Keratinocyte (primary cell): Measurements from ENCODE around the gene PLXDC2. TPM values are rescaled to one million over a fixed set of nuclear protein-coding genes. Genes with fewer than 3 reads are reported as not detected.

Experiments used
- DNase-seq: peaks from one replicate; pipeline ENCODE4 v3.0.0-alpha.2; 2011; ENCODE audit warnings: low read depth, missing footprints, low spot score
- FAIRE-seq: peaks from 2 replicates; lab custom pipeline; 2011; peaks lifted over from hg19 to GRCh38; lab: Jason Lieb, UNC
- H2AFZ ChIP-seq: 2 replicates; pipeline ENCODE4 v1.6.0; 2012; ENCODE audit warnings: low read length, control low read depth, inconsistent platforms; ENCODE audit not compliant: control insufficient read depth
- H3K27ac ChIP-seq: 2 replicates; pipeline ENCODE4 v1.5.1; 2011; ENCODE audit warnings: low read length; ENCODE audit not compliant: control insufficient read depth, insufficient read depth
- H3K27me3 ChIP-seq: 3 replicates; pipeline ENCODE4 v1.6.0; 2011; ENCODE audit warnings: low read length; ENCODE audit not compliant: control insufficient read depth, insufficient read depth; ENCODE audit errors: extremely low read depth
- H3K36me3 ChIP-seq, 2 experiments: 2 replicates in 1 of 2; 3 replicates in 1 of 2; pipeline ENCODE4 v1.5.1; 2011; ENCODE audit warnings: low read length in 2 of 2, mild to moderate bottlenecking in 1 of 2; ENCODE audit not compliant: control insufficient read depth in 2 of 2, insufficient read depth in 2 of 2; ENCODE audit errors: extremely low read depth in 1 of 2
- H3K4me1 ChIP-seq: 3 replicates; pipeline ENCODE4 v1.5.1; 2011; ENCODE audit warnings: low read length; ENCODE audit not compliant: control insufficient read depth, insufficient read depth; ENCODE audit errors: extremely low read depth
- H3K4me2 ChIP-seq: 3 replicates; pipeline ENCODE4 v1.6.0; 2011; ENCODE audit warnings: low read depth, low read length; ENCODE audit not compliant: control insufficient read depth, insufficient read depth; ENCODE audit errors: extremely low read depth
- H3K4me3 ChIP-seq, 3 experiments: fragments of 200-600 bp in 1 of 3; sonication (generic) in 1 of 3; 2 replicates in 2 of 3; 3 replicates in 1 of 3; pipeline ENCODE4 v1.5.1; 2011 to 2016; ENCODE audit warnings: low read length in 3 of 3, mild to moderate bottlenecking in 3 of 3, control low read depth in 2 of 3, inconsistent platforms in 1 of 3, low read depth in 1 of 3, mixed read lengths in 1 of 3, mixed run types in 1 of 3, moderate library complexity in 1 of 3; ENCODE audit not compliant: control insufficient read depth in 2 of 3, insufficient read depth in 2 of 3; ENCODE audit errors: extremely low read depth in 1 of 3
- H3K79me2 ChIP-seq: 2 replicates; pipeline ENCODE4 v1.6.0; 2012; ENCODE audit warnings: low read length; ENCODE audit not compliant: control insufficient read depth, insufficient read depth
- H3K9ac ChIP-seq: 3 replicates; pipeline ENCODE4 v1.6.0; 2011; ENCODE audit warnings: low read length; ENCODE audit not compliant: control insufficient read depth, insufficient read depth; ENCODE audit errors: extremely low read depth
- H3K9me1 ChIP-seq: 3 replicates; pipeline ENCODE4 v1.6.0; 2011; ENCODE audit warnings: low read length; ENCODE audit not compliant: control insufficient read depth, insufficient read depth; ENCODE audit errors: extremely low read depth
- H3K9me3 ChIP-seq: 2 replicates; pipeline ENCODE4 v1.5.1; 2012; ENCODE audit warnings: low read depth, low read length; ENCODE audit not compliant: control insufficient read depth
- H4K20me1 ChIP-seq: 3 replicates; pipeline ENCODE4 v1.6.0; 2011; ENCODE audit warnings: low read length; ENCODE audit not compliant: control insufficient read depth, insufficient read depth; ENCODE audit errors: extremely low read depth
- EZH2 ChIP-seq: IDR thresholded peaks from one replicate; pipeline ENCODE4 v1.6.1; 2012; ENCODE audit warnings: inconsistent platforms, mild to moderate bottlenecking, low read length, moderate library complexity
- dilution Hi-C: fragments of 300-500 bp; cut with MboI; formaldehyde crosslinking; loops from one replicate; pipeline ENCODE4 v1.7.0; 2020; ENCODE audit warnings: low sequenced_read_pairs; ENCODE audit not compliant: extremely low pct_ligation_motif_present
- polyA plus RNA-seq, 5 experiments: library from polyadenylated mRNA; depleted of rRNA in 3 of 5; stranded (reverse) in 3 of 5; stranded (forward) in 1 of 5; unstranded in 1 of 5; fragments of >200 nt; gene quantifications; 1 replicate in 1 of 5; 2 replicates in 3 of 5; 3 replicates in 1 of 5; pipeline versions ENCODE4 v1.2.1 to v1.2.3, GENCODE V29; 2011 to 2012; ENCODE audit warnings: missing spikeins in 2 of 5, low read depth in 1 of 5, low replicate concordance in 1 of 5
- TF ChIP-seq, protein P1 (sequence below), 3 experiments: IDR thresholded peaks in 1 of 3; conservative IDR thresholded peaks in 1 of 3; optimal IDR thresholded peaks in 1 of 3; 2 replicates in 2 of 3; 3 replicates in 1 of 3; pipeline versions ENCODE3 to v1.5.1; 2011; ENCODE audit warnings: low read length in 3 of 3, mild to moderate bottlenecking in 3 of 3, moderate library complexity in 2 of 3, control low read depth in 1 of 3, inconsistent platforms in 1 of 3; ENCODE audit not compliant: insufficient read depth in 2 of 3; ENCODE audit errors: extremely low read depth in 1 of 3

PLXDC2 gene
- polyA plus RNA-seq, 1 donor (not counting 4 experiments of a cell fraction or from before 2014, with no cell fraction given), result 12.9 TPM

DNA sequence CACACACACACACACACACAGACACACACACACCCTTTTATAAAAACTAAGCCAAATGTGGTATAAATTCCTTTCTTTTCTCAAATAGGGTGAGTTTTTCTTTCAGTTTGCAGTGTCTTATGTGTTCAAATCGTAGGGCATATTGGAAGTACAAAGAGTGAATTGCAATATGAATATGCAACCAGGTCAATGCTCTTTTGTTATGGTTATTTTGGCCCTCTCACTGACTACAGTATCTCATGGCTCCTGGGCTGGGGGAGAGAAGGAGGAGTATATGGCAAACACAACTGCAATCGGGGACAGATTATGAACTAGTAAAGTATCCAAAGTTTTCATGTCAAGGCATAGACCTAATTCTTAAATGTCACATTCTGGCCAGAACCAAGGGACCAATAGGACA lies 301.9 kb downstream of the PLXDC2 start:
- DNase-seq (no peak), FAIRE-seq (no peak)
- no peaks in the 10 kb centered on the region for H3K9me3 ChIP-seq
- dilution Hi-C loops, result no loop called here
- H2AFZ ChIP-seq, result no peak overlapping the region
- H3K27me3 ChIP-seq, result no peaks in the 10 kb centered on the region
- H3K4me2 ChIP-seq, result no peak overlapping the region
- no peaks in the 10 kb centered on the region for H3K4me1 ChIP-seq
- no peak overlapping the region for H3K27ac ChIP-seq
- H3K9me1 ChIP-seq, result no peaks in the 10 kb centered on the region
- H3K9ac ChIP-seq, result no peak overlapping the region
- no peaks in the 10 kb centered on the region for H4K20me1 ChIP-seq
- no peak overlapping the region for H3K4me3 ChIP-seq
- H3K79me2 ChIP-seq, result no peaks in the 10 kb centered on the region
- no peaks in the 10 kb centered on the region for H3K36me3 ChIP-seq
- no peak for TF ChIP-seq EZH2
- TF ChIP-seq, protein P1, sequence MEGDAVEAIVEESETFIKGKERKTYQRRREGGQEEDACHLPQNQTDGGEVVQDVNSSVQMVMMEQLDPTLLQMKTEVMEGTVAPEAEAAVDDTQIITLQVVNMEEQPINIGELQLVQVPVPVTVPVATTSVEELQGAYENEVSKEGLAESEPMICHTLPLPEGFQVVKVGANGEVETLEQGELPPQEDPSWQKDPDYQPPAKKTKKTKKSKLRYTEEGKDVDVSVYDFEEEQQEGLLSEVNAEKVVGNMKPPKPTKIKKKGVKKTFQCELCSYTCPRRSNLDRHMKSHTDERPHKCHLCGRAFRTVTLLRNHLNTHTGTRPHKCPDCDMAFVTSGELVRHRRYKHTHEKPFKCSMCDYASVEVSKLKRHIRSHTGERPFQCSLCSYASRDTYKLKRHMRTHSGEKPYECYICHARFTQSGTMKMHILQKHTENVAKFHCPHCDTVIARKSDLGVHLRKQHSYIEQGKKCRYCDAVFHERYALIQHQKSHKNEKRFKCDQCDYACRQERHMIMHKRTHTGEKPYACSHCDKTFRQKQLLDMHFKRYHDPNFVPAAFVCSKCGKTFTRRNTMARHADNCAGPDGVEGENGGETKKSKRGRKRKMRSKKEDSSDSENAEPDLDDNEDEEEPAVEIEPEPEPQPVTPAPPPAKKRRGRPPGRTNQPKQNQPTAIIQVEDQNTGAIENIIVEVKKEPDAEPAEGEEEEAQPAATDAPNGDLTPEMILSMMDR (optimal IDR thresholded peaks at IDR 0.05 in 1 of 3, IDR thresholded peaks at IDR 0.05 in 1 of 3, conservative IDR thresholded peaks at IDR 0.05 in 1 of 3; ENCODE audit: extremely low read depth in 1 of 3, insufficient read depth in 2 of 3, low read length in 3 of 3), result no peak

DNA sequence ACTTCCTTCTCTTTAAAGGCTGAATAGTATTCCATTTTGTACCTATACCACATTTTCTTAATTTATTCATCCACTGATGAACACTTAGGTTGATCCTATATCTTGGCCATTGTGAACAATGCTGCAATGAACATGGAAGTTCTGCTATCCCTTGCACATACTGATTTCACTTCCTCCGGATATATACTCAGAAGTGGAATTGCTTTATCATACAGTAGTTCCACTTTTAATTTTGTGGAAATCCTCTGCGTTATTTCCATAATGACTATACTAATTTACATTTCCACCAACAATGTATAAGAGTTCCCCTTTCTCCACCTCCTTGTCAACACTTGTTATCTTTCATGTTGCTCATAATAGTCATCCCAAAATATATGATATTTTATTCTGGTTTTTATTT lies 312.6 kb downstream of the PLXDC2 start:
- TF ChIP-seq, protein P1 (optimal IDR thresholded peaks at IDR 0.05 in 1 of 3, IDR thresholded peaks at IDR 0.05 in 1 of 3, conservative IDR thresholded peaks at IDR 0.05 in 1 of 3; ENCODE audit: extremely low read depth in 1 of 3, insufficient read depth in 2 of 3, low read length in 3 of 3), result no peak
- TF ChIP-seq EZH2, result no peak
- H3K36me3 ChIP-seq, result no peaks in the 10 kb centered on the region
- H3K9me1 ChIP-seq, result no peaks in the 10 kb centered on the region
- no peak overlapping the region for H3K4me3 ChIP-seq
- no peaks in the 10 kb centered on the region for H3K27me3 ChIP-seq
- H3K79me2 ChIP-seq, result no peaks in the 10 kb centered on the region
- H3K4me1 ChIP-seq, result no peaks in the 10 kb centered on the region
- H3K9ac ChIP-seq, result no peak overlapping the region
- H3K4me2 ChIP-seq, result no peak overlapping the region
- FAIRE-seq, result no peak
- no peak overlapping the region for H3K27ac ChIP-seq
- no peaks in the 10 kb centered on the region for H3K9me3 ChIP-seq
- no peaks in the 10 kb centered on the region for H4K20me1 ChIP-seq
- DNase-seq, result no peak
- dilution Hi-C loops, result no loop called here
- no peak overlapping the region for H2AFZ ChIP-seq
